PC-9 (cell line): ENCODE measurements around the gene SMOC2.

Source experiments
- CTCF ChIP-seq: fragments of 200-600 bp; sonication (generic); conservative IDR thresholded peaks from 2 replicates; pipeline ENCODE4 v1.6.1; 2017; ENCODE audit warnings: mixed run types, antibody characterized with exemption, mild to moderate bottlenecking, moderate library complexity
- EZH2 ChIP-seq: fragments of 200-600 bp; sonication (generic); IDR thresholded peaks from 2 replicates; pipeline ENCODE4 v1.8.0; 2017; ENCODE audit warnings: antibody characterized with exemption, low read depth

- no peak for TF ChIP-seq CTCF
- no peak for TF ChIP-seq EZH2
Measured at GRCh38 chr6:168634541-168635328, 193.8 kb downstream of the SMOC2 start.
